Type B pancreatic cell (in vitro differentiated cells): Measurements from ENCODE around the gene RFX6. TPM values are rescaled to one million over a fixed set of nuclear protein-coding genes. Genes with fewer than 3 reads are reported as not detected.
A peak's percentile ranks its signal among the peaks of the same experiment; 100 is the strongest.

ENCODE experiments used
- DNase-seq: peaks from one replicate; pipeline ENCODE4 v3.0.0; 2021; ENCODE audit warnings: mixed read lengths; ENCODE audit not compliant: unreplicated experiment; ENCODE audit errors: extremely low spot score
- H3K27ac Mint-ChIP-seq: 2 replicates; pipeline ENCODE4 v1.8.0; 2021; ENCODE audit warnings: mild to moderate bottlenecking, mixed read lengths
- H3K27me3 Mint-ChIP-seq: 2 replicates; pipeline ENCODE4 v1.8.0; 2021; ENCODE audit warnings: mixed read lengths
- H3K36me3 Mint-ChIP-seq: 2 replicates; pipeline ENCODE4 v1.8.0; 2021; ENCODE audit warnings: mixed read lengths
- H3K4me1 Mint-ChIP-seq: one replicate; pipeline ENCODE4 v1.8.0; 2021; ENCODE audit warnings: mixed read lengths; ENCODE audit not compliant: unreplicated experiment
- H3K4me3 Mint-ChIP-seq: 2 replicates; pipeline ENCODE4 v1.8.0; 2021; ENCODE audit warnings: mild to moderate bottlenecking, mixed read lengths
- H3K9me3 Mint-ChIP-seq: 2 replicates; pipeline ENCODE4 v1.8.0; 2021; ENCODE audit warnings: mixed read lengths
- CTCF ChIP-seq: fragments of 200-600 bp; sonication (generic); conservative IDR thresholded peaks from 2 replicates; pipeline ENCODE4 v1.5.0; 2021; ENCODE audit warnings: antibody characterized with exemption, mild to moderate bottlenecking
- total RNA-seq: library from RNA; stranded (reverse); gene quantifications from 2 replicates; pipeline ENCODE4 v1.2.1, GENCODE V29; 2021; ENCODE audit warnings: low replicate concordance

The RFX6 gene
- total RNA-seq, 1 donor from 2014 or later: 18.3 TPM

GRCh38 chr6:116931456-116931855 is 54.4 kb downstream of the RFX6 start:
- H3K27ac Mint-ChIP-seq: no peak overlapping the region
- H3K36me3 Mint-ChIP-seq: no peaks in the 10 kb centered on the region
- TF ChIP-seq CTCF: no peak
- H3K9me3 Mint-ChIP-seq: no peaks in the 10 kb centered on the region
- H3K4me1 Mint-ChIP-seq: peaks cover 5% of the 10 kb centered on the region
- no peaks in the 10 kb centered on the region for H3K27me3 Mint-ChIP-seq
- H3K4me3 Mint-ChIP-seq: no peak overlapping the region
- DNase-seq: no peak

GRCh38 chr6:116932496-116932895 is 55.5 kb downstream of the RFX6 start:
- no peak overlapping the region for H3K27ac Mint-ChIP-seq
- H3K4me3 Mint-ChIP-seq: no peak overlapping the region
- no peaks in the 10 kb centered on the region for H3K36me3 Mint-ChIP-seq
- H3K9me3 Mint-ChIP-seq: no peaks in the 10 kb centered on the region
- no peak for DNase-seq
- peaks cover 5% of the 10 kb centered on the region for H3K4me1 Mint-ChIP-seq
- no peak for TF ChIP-seq CTCF
- H3K27me3 Mint-ChIP-seq: no peaks in the 10 kb centered on the region

GRCh38 chr6:116933485-116933884 is 56.4 kb downstream of the RFX6 start:
- no peak for DNase-seq
- no peak for TF ChIP-seq CTCF
- Mint-ChIP-seq H3K36me3 (no peaks in the 10 kb centered on the region), H3K27ac (no peak overlapping the region), H3K27me3 (no peaks in the 10 kb centered on the region), H3K9me3 (no peaks in the 10 kb centered on the region), H3K4me1 (peaks cover 5% of the 10 kb centered on the region), H3K4me3 (no peak overlapping the region)

- no peaks in the 10 kb centered on the region for H3K27me3 Mint-ChIP-seq
- H3K4me3 Mint-ChIP-seq: no peak overlapping the region
- H3K4me1 Mint-ChIP-seq: no peaks in the 10 kb centered on the region
- H3K36me3 Mint-ChIP-seq: no peaks in the 10 kb centered on the region
- H3K9me3 Mint-ChIP-seq: no peaks in the 10 kb centered on the region
- H3K27ac Mint-ChIP-seq: no peak overlapping the region
- no peak for TF ChIP-seq CTCF
- DNase-seq: no peak
Observed at GRCh38 chr6:116938305-116938704, 61.3 kb downstream of the RFX6 start.

- TF ChIP-seq CTCF: no peak
- H3K27me3 Mint-ChIP-seq: peaks cover 4% of the 10 kb centered on the region
- H3K27ac Mint-ChIP-seq: no peak overlapping the region
- no peaks in the 10 kb centered on the region for H3K4me1 Mint-ChIP-seq
- H3K36me3 Mint-ChIP-seq: no peaks in the 10 kb centered on the region
- no peak overlapping the region for H3K4me3 Mint-ChIP-seq
- no peak for DNase-seq
- no peaks in the 10 kb centered on the region for H3K9me3 Mint-ChIP-seq
Observed at GRCh38 chr6:116941727-116942126, 64.7 kb downstream of the RFX6 start.

- Mint-ChIP-seq H3K36me3 (no peaks in the 10 kb centered on the region), H3K27ac (peak overlapping the region; percentile 32), H3K27me3 (peaks cover 7% of the 10 kb centered on the region), H3K4me1 (no peaks in the 10 kb centered on the region), H3K4me3 (no peak overlapping the region), H3K9me3 (no peaks in the 10 kb centered on the region)
- DNase-seq: no peak
- TF ChIP-seq CTCF: no peak
Observed at GRCh38 chr6:116945809-116946208, 68.8 kb downstream of the RFX6 start.
